K562 (cell line): Measurements from ENCODE around the gene BDNF. TPM values are rescaled to one million over a fixed set of nuclear protein-coding genes. Genes with fewer than 3 reads are reported as not detected.

Experiments
- ATAC-seq: fragments of 200-7000 bp; cut with Tn5 transposase; 3 replicates; pipeline ENCODE4 v1.9.1; 2020; ENCODE audit warnings: moderate library complexity
- BruUV-seq: library from RNA; stranded (reverse); fragments of 400-500 nt; replicated peaks from 2 replicates; lab custom pipeline; 2021; lab: Mats Ljungman, UMichigan
- CTCF ChIA-PET: fragments of 300-600 bp; formaldehyde crosslinking; extraction: SDS; loops from one replicate; lab custom pipeline; 2021; ENCODE audit warnings: low intra/inter-chr PET ratio; lab: Yijun Ruan, JAX
- POLR2A ChIA-PET: fragments of 300-600, 350-650 bp; sonication (Branson Sonifier 250); formaldehyde crosslinking; extraction: SDS; loops from one replicate; lab custom pipeline; 2021; ENCODE audit warnings: antibody characterized with exemption, inconsistent platforms; lab: Yijun Ruan, JAX
- DNase-seq, 4 experiments: peaks; one replicate each; pipeline versions ENCODE4 v3.0.0 to v3.0.0-alpha.2; 2011 to 2018; ENCODE audit warnings: low spot score in 3 of 4, mixed read lengths in 3 of 4; ENCODE audit errors: extremely low read depth in 1 of 4
- FAIRE-seq: peaks from 2 replicates; lab custom pipeline; 2011; peaks lifted over from hg19 to GRCh38; lab: Jason Lieb, UNC
- H2AFZ ChIP-seq: 2 replicates; pipeline ENCODE4 v1.6.0; 2011; ENCODE audit warnings: low read depth, low read length, control low read depth, inconsistent platforms
- H3K27ac ChIP-seq: fragments of 200-600 bp; 3 replicates; pipeline ENCODE4 v1.8.0; 2011; ENCODE audit warnings: low read depth, mild to moderate bottlenecking, control low read depth, inconsistent platforms, low read length, moderate library complexity, mixed read lengths; ENCODE audit errors: extremely low read depth
- H3K27me3 ChIP-seq, 2 experiments: fragments of 300-600 bp in 1 of 2; 2 replicates in 1 of 2; 3 replicates in 1 of 2; pipeline versions ENCODE4 v1.6.0 to v1.8.0; 2011; ENCODE audit warnings: inconsistent platforms in 2 of 2, low read length in 2 of 2, mild to moderate bottlenecking in 1 of 2, mixed read lengths in 1 of 2, moderate library complexity in 1 of 2; ENCODE audit not compliant: control insufficient read depth in 2 of 2, insufficient read depth in 2 of 2
- H3K36me3 ChIP-seq: fragments of 300-600 bp; 3 replicates; pipeline ENCODE4 v1.8.0; 2011; ENCODE audit warnings: mild to moderate bottlenecking, low read length, inconsistent platforms; ENCODE audit not compliant: control insufficient read depth, insufficient read depth
- H3K4me1 ChIP-seq, 2 experiments: fragments of 200-600 bp in 1 of 2; replicated peaks in 1 of 2; 2 replicates in 1 of 2; 3 replicates in 1 of 2; pipeline versions ENCODE4 v1.5.1 to v1.8.0; 2011; ENCODE audit warnings: inconsistent platforms in 2 of 2, low read length in 2 of 2, mild to moderate bottlenecking in 1 of 2, mixed read lengths in 1 of 2, moderate library complexity in 1 of 2; ENCODE audit not compliant: control insufficient read depth in 2 of 2, insufficient read depth in 2 of 2
- H3K4me2 ChIP-seq: 2 replicates; pipeline ENCODE4 v1.6.1; 2011; ENCODE audit warnings: low read length, control low read depth, inconsistent platforms, mixed read lengths; ENCODE audit not compliant: insufficient read depth
- H3K4me3 ChIP-seq: fragments of 200-600 bp; sonication (generic), shearing (Covaris generic); 2 replicates; pipeline ENCODE4 v1.5.1; 2016; ENCODE audit warnings: control low read depth, inconsistent platforms
- H3K79me2 ChIP-seq: fragments of 200-600 bp; 3 replicates; pipeline ENCODE4 v1.8.0; 2011; ENCODE audit warnings: low read length, inconsistent platforms; ENCODE audit not compliant: control insufficient read depth, insufficient read depth
- H3K9ac ChIP-seq, 2 experiments: 2 replicates each; pipeline versions ENCODE4 v1.6.0 to v1.6.1; 2011; ENCODE audit warnings: low read depth in 2 of 2, low read length in 2 of 2, control low read depth in 1 of 2, inconsistent platforms in 1 of 2, mild to moderate bottlenecking in 1 of 2, mixed read lengths in 1 of 2; ENCODE audit not compliant: insufficient read depth in 1 of 2
- H3K9me1 ChIP-seq: one replicate; pipeline ENCODE4 v1.6.0; 2011; ENCODE audit warnings: inconsistent platforms, mild to moderate bottlenecking, low read length, moderate library complexity; ENCODE audit not compliant: control insufficient read depth, insufficient read depth
- H3K9me3 ChIP-seq: replicated peaks from 2 replicates; pipeline ENCODE4 v1.5.1; 2011; ENCODE audit warnings: low read depth, low read length, inconsistent platforms; ENCODE audit not compliant: control insufficient read depth, insufficient read depth
- H4K20me1 ChIP-seq: replicated peaks from 2 replicates; pipeline ENCODE4 v1.6.1; 2011; ENCODE audit warnings: low read length, inconsistent platforms, mixed read lengths; ENCODE audit not compliant: control insufficient read depth, insufficient read depth
- CBX2 ChIP-seq: fragments of 200-600 bp; sonication (generic); IDR thresholded peaks from one replicate; pipeline ENCODE4 v1.6.1; 2012; ENCODE audit warnings: mild to moderate bottlenecking, low read length, inconsistent platforms; ENCODE audit not compliant: insufficient read depth, poor library complexity, severe bottlenecking
- CC2D1A ChIP-seq: fragments of 450-650 bp; IDR thresholded peaks from 2 replicates; pipeline ENCODE4 v1.6.1; 2017; ENCODE audit warnings: mild to moderate bottlenecking
- COPS2 ChIP-seq: fragments of 450-650 bp; conservative IDR thresholded peaks from 2 replicates; pipeline ENCODE4 v1.6.1; 2016; ENCODE audit warnings: mild to moderate bottlenecking, moderate library complexity
- GTF2B ChIP-seq: IDR thresholded peaks from 2 replicates; pipeline ENCODE4 v1.6.1; 2011; ENCODE audit not compliant: insufficient read length; ENCODE audit errors: extremely low read depth
- NONO ChIP-seq, 2 experiments: fragments of 200-400 bp in 1 of 2; fragments of 450-650 bp in 1 of 2; formaldehyde crosslinking in 1 of 2; IDR thresholded peaks; 2 replicates each; pipeline ENCODE4 v1.6.1; 2017; ENCODE audit warnings: low read depth in 2 of 2, mild to moderate bottlenecking in 2 of 2, moderate library complexity in 2 of 2, low read length in 1 of 2
- THRB ChIP-seq: fragments of 450-650 bp; formaldehyde crosslinking; conservative IDR thresholded peaks from 2 replicates; pipeline ENCODE4 v1.4.0; 2022; ENCODE audit warnings: mild to moderate bottlenecking, missing genetic modification characterization
- ZBTB49 ChIP-seq: sonication (generic); formaldehyde crosslinking; IDR thresholded peaks from 2 replicates; pipeline ENCODE4 v1.8.0; 2022; ENCODE audit warnings: missing genetic modification reagents, mild to moderate bottlenecking, borderline replicate concordance
- ZHX1 ChIP-seq: fragments of 150-350 bp; conservative IDR thresholded peaks from 2 replicates; pipeline ENCODE4 v1.6.1; 2014; ENCODE audit warnings: low read length
- ZNF609 ChIP-seq: sonication (generic); formaldehyde crosslinking; IDR thresholded peaks from 2 replicates; pipeline ENCODE4 v1.8.1; 2023; ENCODE audit warnings: missing genetic modification reagents, mild to moderate bottlenecking, borderline replicate concordance
- ZNF668 ChIP-seq: fragments of 250-450 bp; sonication (Bioruptor Pico); IDR thresholded peaks from 2 replicates; pipeline ENCODE4 v1.8.0; 2022; ENCODE audit warnings: mild to moderate bottlenecking, inconsistent platforms
- WGBS: fragments of 100-300 bp; shearing (Covaris generic); methylation state at CpG from one replicate; pipeline ENCODE4 v1.1.6; 2016; ENCODE audit warnings: low coverage, mixed read lengths; ENCODE audit not compliant: insufficient coverage; ENCODE audit errors: missing lambda C conversion rate; 5-methylcytosine and 5-hydroxymethylcytosine counted together
- in situ Hi-C: fragments of 300-500 bp; cut with MboI; formaldehyde crosslinking; loops from 4 replicates; pipeline ENCODE4 v1.15.0; 2018; ENCODE audit warnings: inconsistent platforms, mixed read lengths
- intact Hi-C: fragments of 100-400 bp; cut with micrococcal nuclease; formaldehyde crosslinking; loops from 2 replicates; pipeline ENCODE4 v1.14.2; 2022
- polyA plus RNA-seq, 8 experiments: library from polyadenylated mRNA; depleted of rRNA in 4 of 8; stranded (reverse) in 5 of 8; unstranded in 3 of 8; fragments of >200 nt; fragmentation: Nextera tagmentation in 2 of 8; fragmentation: Illumina TruSeq in 1 of 8; extraction: Ambion mirVana in 2 of 8; extraction: Trizol in 1 of 8; gene quantifications; 2 replicates each; pipeline versions ENCODE4 v1.2.1 to v1.2.3, GENCODE V29; 2011 to 2014; ENCODE audit warnings: inconsistent platforms in 1 of 8, missing spikeins in 1 of 8
- total RNA-seq, 7 experiments: library from RNA; depleted of rRNA in 6 of 7; stranded (reverse); fragments of >200 nt in 6 of 7; fragmentation: Illumina TruSeq in 2 of 7; extraction: Trizol in 2 of 7; gene quantifications; 2 replicates each; pipeline versions ENCODE4 v1.2.1 to v1.2.3, GENCODE V29; 2011 to 2021; ENCODE audit warnings: low replicate concordance in 1 of 7

Gene BDNF
- total and polyA plus RNA-seq, 9 of the 15 experiments (the other 6 are each of a cell fraction or from before 2014, with no cell fraction given), result 0.04 TPM; not detected in 8

GRCh38 chr11:27608951-27609350 lies 91.3 kb downstream of the BDNF start:
- POLR2A ChIA-PET, result no interaction called here
- no peak for FAIRE-seq
- TF ChIP-seq ZNF609 (CRISPR knock-in tag) (no peak), CC2D1A (no peak), GTF2B (no peak), ZNF668 (CRISPR knock-in tag) (no peak), ZBTB49 (CRISPR knock-in tag) (no peak), COPS2 (no peak), NONO (IDR thresholded peaks at IDR 0.05; ENCODE audit: low read depth in 2 of 2, low read length in 1 of 2) (no peak), ZHX1 (no peak), CBX2 (no peak), THRB (CRISPR knock-in tag) (no peak)

More at GRCh38 chr11:27608951-27609350, 91.3 kb downstream of the BDNF start:
- ATAC-seq (no peak), DNase-seq (no peak)
- Histone ChIP-seq H2AFZ (no peak overlapping the region), H3K27ac (no peak overlapping the region), H3K79me2 (no peaks in the 10 kb centered on the region), H3K27me3 (no peaks in the 10 kb centered on the region), H3K4me2 (no peak overlapping the region), H3K4me3 (no peak overlapping the region), H3K36me3 (no peaks in the 10 kb centered on the region), H3K9me3 (no peaks in the 10 kb centered on the region), H3K9ac (no peak overlapping the region), H4K20me1 (no peaks in the 10 kb centered on the region), H3K9me1 (no peaks in the 10 kb centered on the region), H3K4me1 (no peaks in the 10 kb centered on the region)
- in situ Hi-C loops, result no loop called here
- CTCF ChIA-PET, result no interaction called here
- WGBS, result 0% methylated on average over 2 of the region's 2 CpGs
- intact Hi-C loops, result no loop called here
- BruUV-seq, result no TSS peak
